Measurements from ENCODE around the gene RPH3AL. TPM values are rescaled to one million over a fixed set of nuclear protein-coding genes. Genes with fewer than 3 reads are reported as not detected.

The RPH3AL gene
- total and polyA plus RNA-seq, 10 of the 15 experiments (the other 5 are each of a cell fraction or from before 2014, with no cell fraction given): 0.04 to 1.2 (median 0.47) TPM; not detected in 2

GRCh38 chr17:400257-400656 lies 47.6 kb upstream of the RPH3AL start:
- CTCF ChIA-PET: interaction anchor here (2.7 kb wide), 1 partner anchor 12 kb away, joined by 10 read pairs; no protein-coding TSS in a partner anchor
- DNase-seq (ENCODE audit: low read depth, low spot score): no peak
- Histone ChIP-seq H3K27me3 (replicated peaks in 1 of 2; ENCODE audit: control insufficient read depth in 2 of 2, insufficient read depth in 2 of 2, low read length in 1 of 2) (no peaks in the 10 kb centered on the region), H3K9me3 (replicated peaks; ENCODE audit: control insufficient read depth, insufficient read depth, low read length) (no peaks in the 10 kb centered on the region), H3K4me1 (ENCODE audit: control insufficient read depth, insufficient read depth, low read length) (no peaks in the 10 kb centered on the region), H3K4me3 (no peak overlapping the region), H2AFZ (ENCODE audit: control insufficient read depth, low read depth, low read length) (no peak overlapping the region), H3K79me2 (ENCODE audit: control insufficient read depth, insufficient read depth, low read length) (no peaks in the 10 kb centered on the region), H3K27ac (ENCODE audit: control insufficient read depth, insufficient read depth) (no peak overlapping the region), H4K20me1 (ENCODE audit: control insufficient read depth, insufficient read depth) (no peaks in the 10 kb centered on the region), H3K4me2 (ENCODE audit: control insufficient read depth, insufficient read depth) (no peak overlapping the region), H3K36me3 (ENCODE audit: control insufficient read depth in 2 of 2, insufficient read depth in 2 of 2, low read length in 1 of 2) (peaks cover 7 to 8% of the 10 kb centered on the region in 2 experiments; a peak in 3 of 4 replicates), H3K9ac (ENCODE audit: control insufficient read depth, insufficient read depth, low read length) (no peak overlapping the region)
- intact Hi-C loops (cut with micrococcal nuclease; ENCODE audit: unreplicated experiment) (no loop called here), in situ Hi-C loops (cut with MboI) (no loop called here)
- no TSS peak for BruUV-seq (replicated peaks)
- RAD21 ChIA-PET (ENCODE audit: unreplicated experiment): no interaction called here
- POLR2A ChIA-PET: interaction anchor here (0.7 kb wide), 1 partner anchor 97 kb away, joined by 3 read pairs; no protein-coding TSS in a partner anchor
- SMC1A ChIA-PET (ENCODE audit: uncharacterized antibody, unreplicated experiment): no interaction called here
- 86% methylated on average over 10 of the region's 10 CpGs for WGBS (ENCODE audit: insufficient coverage, insufficient replicate concordance, low lambda C conversion rate, missing lambda C conversion rate)
- no peak for FAIRE-seq
- TF ChIP-seq MAX (IDR thresholded peaks at IDR 0.05; ENCODE audit: low read depth, low read length) (no peak), NRF1 (conservative IDR thresholded peaks at IDR 0.05; ENCODE audit: low read depth, low read length) (no peak)
- no peak for ATAC-seq

GRCh38 chr17:396788-397187 lies 44.2 kb upstream of the RPH3AL start:
- 80% methylated on average over 6 of the region's 6 CpGs for WGBS (ENCODE audit: insufficient coverage, insufficient replicate concordance, low lambda C conversion rate, missing lambda C conversion rate)
- peaks cover 0 to 3% of the 10 kb centered on the region in 2 experiments; a peak in 2 of 4 replicates for H3K36me3 ChIP-seq (ENCODE audit: control insufficient read depth in 2 of 2, insufficient read depth in 2 of 2, low read length in 1 of 2)
- no peaks in the 10 kb centered on the region for H3K4me1 ChIP-seq (ENCODE audit: control insufficient read depth, insufficient read depth, low read length)
- H3K4me2 ChIP-seq (ENCODE audit: control insufficient read depth, insufficient read depth): no peak overlapping the region
- intact Hi-C loops (cut with micrococcal nuclease; ENCODE audit: unreplicated experiment) (no loop called here), in situ Hi-C loops (cut with MboI) (no loop called here)
- ChIA-PET SMC1A (ENCODE audit: uncharacterized antibody, unreplicated experiment) (no interaction called here), RAD21 (ENCODE audit: unreplicated experiment) (no interaction called here), POLR2A (no interaction called here), CTCF (interaction anchor here (0.6 kb wide), 1 partner anchor 9 kb away, joined by 3 read pairs; no protein-coding TSS in a partner anchor)
- H3K27ac ChIP-seq (ENCODE audit: control insufficient read depth, insufficient read depth): no peak overlapping the region
- H3K79me2 ChIP-seq (ENCODE audit: control insufficient read depth, insufficient read depth, low read length): no peaks in the 10 kb centered on the region
- no peaks in the 10 kb centered on the region for H4K20me1 ChIP-seq (ENCODE audit: control insufficient read depth, insufficient read depth)
- no peak overlapping the region for H3K4me3 ChIP-seq
- no TSS peak for BruUV-seq (replicated peaks)
- FAIRE-seq (no peak), ATAC-seq (no peak), DNase-seq (ENCODE audit: low read depth, low spot score) (no peak)
- no peak overlapping the region for H3K9ac ChIP-seq (ENCODE audit: control insufficient read depth, insufficient read depth, low read length)
- no peak overlapping the region for H2AFZ ChIP-seq (ENCODE audit: control insufficient read depth, low read depth, low read length)
- H3K27me3 ChIP-seq (replicated peaks in 1 of 2; ENCODE audit: control insufficient read depth in 2 of 2, insufficient read depth in 2 of 2, low read length in 1 of 2): no peaks in the 10 kb centered on the region
- no peaks in the 10 kb centered on the region for H3K9me3 ChIP-seq (replicated peaks; ENCODE audit: control insufficient read depth, insufficient read depth, low read length)
- TF ChIP-seq MAX (IDR thresholded peaks at IDR 0.05; ENCODE audit: low read depth, low read length): no peak
- TF ChIP-seq TAF1 (IDR thresholded peaks at IDR 0.05; ENCODE audit: borderline replicate concordance, low read depth, low read length): no peak
- no peak for TF ChIP-seq SMC3 (IDR thresholded peaks at IDR 0.05; ENCODE audit: borderline replicate concordance, low read length)
- TF ChIP-seq ZNF592 (IDR thresholded peaks at IDR 0.05): no peak
- TF ChIP-seq MTA3 (IDR thresholded peaks at IDR 0.05; ENCODE audit: borderline replicate concordance, low read length): no peak
- TF ChIP-seq MXI1 (IDR thresholded peaks at IDR 0.05; ENCODE audit: low read depth, low read length): no peak
- TF ChIP-seq YY1 (IDR thresholded peaks at IDR 0.05; ENCODE audit: low read depth, low read length): no peak
